ENCODE measurements around the gene GREB1L. TPM values are rescaled to one million over a fixed set of nuclear protein-coding genes. Genes with fewer than 3 reads are reported as not detected.

The GREB1L gene
- total RNA-seq, 2 experiments from 2014 or later: not detected

GRCh38 chr18:21342372-21342771 lies 100.3 kb downstream of the GREB1L start:
- no peak overlapping the region for H3K4me3 ChIP-seq (ENCODE audit: low read length)
- Mint-ChIP-seq H3K4me3 (no peak overlapping the region), H3K27me3 (peaks cover 12% of the 10 kb centered on the region), H3K9me3 (no peaks in the 10 kb centered on the region), H3K4me1 (ENCODE audit: low read depth) (no peaks in the 10 kb centered on the region), H3K27ac (no peak overlapping the region), H3K36me3 (ENCODE audit: low read depth) (no peaks in the 10 kb centered on the region)
- ChIA-PET CTCF (no interaction called here), POLR2A (no interaction called here)
- no peaks in the 10 kb centered on the region for H3K4me1 ChIP-seq (ENCODE audit: insufficient read depth, low read length)
- no peak overlapping the region for H3K27ac ChIP-seq (ENCODE audit: low read depth in 1 of 2, low read length in 2 of 2)
- intact Hi-C loops (cut with DNase I, micrococcal nuclease): no loop called here
- DNase-seq (no peak), ATAC-seq (ENCODE audit: poor library complexity) (no peak)
- no peaks in the 10 kb centered on the region for H3K36me3 ChIP-seq (ENCODE audit: insufficient read depth, low read length)
- H3K27me3 ChIP-seq (ENCODE audit: control insufficient read depth in 1 of 2, insufficient read depth in 2 of 2, low read length in 2 of 2): no peaks in the 10 kb centered on the region
- TF ChIP-seq CTCF (IDR thresholded peaks at IDR 0.05): no peak
- H3K9me3 ChIP-seq (ENCODE audit: control insufficient read depth in 1 of 2, insufficient read depth in 1 of 2, low read length in 2 of 2): no peaks in the 10 kb centered on the region

GRCh38 chr18:21344860-21345259 lies 102.8 kb downstream of the GREB1L start:
- Histone ChIP-seq H3K36me3 (ENCODE audit: insufficient read depth, low read length) (no peaks in the 10 kb centered on the region), H3K4me1 (ENCODE audit: insufficient read depth, low read length) (no peaks in the 10 kb centered on the region), H3K9me3 (ENCODE audit: control insufficient read depth in 1 of 2, insufficient read depth in 1 of 2, low read length in 2 of 2) (no peaks in the 10 kb centered on the region), H3K27me3 (ENCODE audit: control insufficient read depth in 1 of 2, insufficient read depth in 2 of 2, low read length in 2 of 2) (no peaks in the 10 kb centered on the region), H3K4me3 (ENCODE audit: low read length) (no peak overlapping the region), H3K27ac (ENCODE audit: low read depth in 1 of 2, low read length in 2 of 2) (no peak overlapping the region)
- Mint-ChIP-seq H3K27me3 (peaks cover 12% of the 10 kb centered on the region), H3K9me3 (no peaks in the 10 kb centered on the region), H3K36me3 (ENCODE audit: low read depth) (no peaks in the 10 kb centered on the region), H3K4me1 (ENCODE audit: low read depth) (no peaks in the 10 kb centered on the region), H3K4me3 (no peak overlapping the region), H3K27ac (no peak overlapping the region)
- ChIA-PET CTCF (no interaction called here), POLR2A (no interaction called here)
- no peak for TF ChIP-seq CTCF (IDR thresholded peaks at IDR 0.05)
- intact Hi-C loops (cut with DNase I, micrococcal nuclease): no loop called here
- DNase-seq: no peak
- no peak for ATAC-seq (ENCODE audit: poor library complexity)

- no peaks in the 10 kb centered on the region for H3K4me1 ChIP-seq (ENCODE audit: insufficient read depth, low read length)
- no peaks in the 10 kb centered on the region for H3K9me3 ChIP-seq (ENCODE audit: control insufficient read depth in 1 of 2, insufficient read depth in 1 of 2, low read length in 2 of 2)
- TF ChIP-seq CTCF (IDR thresholded peaks at IDR 0.05): no peak
- no peak overlapping the region for H3K4me3 ChIP-seq (ENCODE audit: low read length)
- ChIA-PET POLR2A (no interaction called here), CTCF (no interaction called here)
- Mint-ChIP-seq H3K36me3 (ENCODE audit: low read depth) (no peaks in the 10 kb centered on the region), H3K9me3 (no peaks in the 10 kb centered on the region), H3K27me3 (peaks cover 12% of the 10 kb centered on the region), H3K27ac (no peak overlapping the region), H3K4me1 (ENCODE audit: low read depth) (no peaks in the 10 kb centered on the region), H3K4me3 (no peak overlapping the region)
- intact Hi-C loops (cut with DNase I, micrococcal nuclease): no loop called here
- no peak overlapping the region for H3K27ac ChIP-seq (ENCODE audit: low read depth in 1 of 2, low read length in 2 of 2)
- no peaks in the 10 kb centered on the region for H3K36me3 ChIP-seq (ENCODE audit: insufficient read depth, low read length)
- DNase-seq: no peak
- no peak for ATAC-seq (ENCODE audit: poor library complexity)
- no peaks in the 10 kb centered on the region for H3K27me3 ChIP-seq (ENCODE audit: control insufficient read depth in 1 of 2, insufficient read depth in 2 of 2, low read length in 2 of 2)
Observed at GRCh38 chr18:21345840-21346239, 103.8 kb downstream of the GREB1L start.
